Gastroesophageal sphincter (tissue), 4 donors: ENCODE data around the gene ASPG. TPM values are rescaled to one million over a fixed set of nuclear protein-coding genes. Genes with fewer than 3 reads are reported as not detected.
A peak's percentile ranks its signal among the peaks of the same experiment; 100 is the strongest.

Experiments used
- ATAC-seq: fragments of 150-250 bp; one replicate; pipeline ENCODE4 v1.9.1; 2016; ENCODE audit warnings: mild to moderate bottlenecking, moderate library complexity
- H3K27ac ChIP-seq, 4 donors: fragments of 200-600 bp; sonication (generic) in 3 of 4; 1 replicate in 3 of 4; 2 replicates in 1 of 4; pipeline ENCODE4 v1.5.1; 2016 to 2019
- H3K27me3 ChIP-seq: fragments of 200-600 bp; sonication (generic); one replicate; pipeline ENCODE4 v1.5.1; 2019
- H3K36me3 ChIP-seq, 2 donors: fragments of 200-600 bp; sonication (generic); one replicate each; pipeline ENCODE4 v1.5.1; 2019; ENCODE audit warnings: control low read depth in 1 of 2
- H3K4me1 ChIP-seq, 3 donors: fragments of 200-600 bp; sonication (generic); 1 replicate in 2 of 3; 2 replicates in 1 of 3; pipeline ENCODE4 v1.5.1; 2016 to 2019; ENCODE audit warnings: control low read depth in 2 of 3
- H3K4me3 ChIP-seq, 2 donors: fragments of 200-600 bp; sonication (generic); one replicate each; pipeline ENCODE4 v1.5.1; 2019; ENCODE audit warnings: mild to moderate bottlenecking in 1 of 2, moderate library complexity in 1 of 2
- H3K9me3 ChIP-seq, 3 donors: fragments of 200-600 bp; sonication (generic); one replicate each; pipeline ENCODE4 v1.5.1; 2017 to 2019; ENCODE audit warnings: control low read depth in 2 of 3
- CTCF ChIP-seq, 4 experiments: fragments of 200-600 bp in 2 of 4; fragments of 450-650 bp in 2 of 4; sonication (generic) in 1 of 4; IDR thresholded peaks; one replicate each; pipeline ENCODE4 v1.5.1; 2017 to 2019; ENCODE audit warnings: antibody characterized with exemption in 4 of 4, mild to moderate bottlenecking in 2 of 4, moderate library complexity in 2 of 4
- EP300 ChIP-seq: sonication (generic); formaldehyde crosslinking; IDR thresholded peaks from one replicate; pipeline ENCODE4 v1.6.1; 2017; ENCODE audit warnings: antibody characterized with exemption, mild to moderate bottlenecking
- POLR2A ChIP-seq, 2 donors: fragments of 450-650 bp; IDR thresholded peaks; one replicate each; pipeline ENCODE4 v1.6.1; 2017; ENCODE audit warnings: antibody characterized with exemption in 2 of 2, mild to moderate bottlenecking in 2 of 2, moderate library complexity in 1 of 2
- POLR2AphosphoS5 ChIP-seq: sonication (generic); formaldehyde crosslinking; IDR thresholded peaks from one replicate; pipeline ENCODE4 v1.6.1; 2017; ENCODE audit warnings: antibody characterized with exemption
- WGBS, 2 donors: methylation state at CpG; one replicate each; pipeline ENCODE4 v1.1.5; 2018; ENCODE audit warnings: low coverage in 1 of 2; 5-methylcytosine and 5-hydroxymethylcytosine counted together
- total RNA-seq, 4 donors: library from RNA; depleted of rRNA; stranded (reverse); fragments of >200 nt; gene quantifications; one replicate each; pipeline ENCODE4 v1.1.0, GENCODE V29; 2016

ASPG gene
- total RNA-seq, 4 donors from 2014 or later, result 0.13 to 1.1 TPM; not detected in 2

GRCh38 chr14:104048758-104049507 lies 36.6 kb upstream of the ASPG start:
- H3K36me3 ChIP-seq, result no peaks in the 10 kb centered on the region
- H3K27ac ChIP-seq, result peak overlapping the region in 2 of 4 donors; percentile 61 to 71
- peaks cover 0 to 7% (median 0%) of the 10 kb centered on the region in 3 donors for H3K4me1 ChIP-seq
- TF ChIP-seq POLR2AphosphoS5 (peak; percentile 61), POLR2A (IDR thresholded peaks at IDR 0.05) (no peak)
- 78 to 83% methylated on average over 1 to 2 of the region's 2 CpGs for WGBS, 2 donors
- H3K27me3 ChIP-seq, result no peaks in the 10 kb centered on the region
- ATAC-seq, result peak; percentile 68
- no peaks in the 10 kb centered on the region for H3K9me3 ChIP-seq
- H3K4me3 ChIP-seq, result no peak overlapping the region

GRCh38 chr14:104049576-104050240 lies 35.8 kb upstream of the ASPG start:
- H3K27ac ChIP-seq, result no peak overlapping the region
- peaks cover 0 to 7% (median 0%) of the 10 kb centered on the region in 3 donors for H3K4me1 ChIP-seq
- H3K4me3 ChIP-seq, result no peak overlapping the region
- H3K27me3 ChIP-seq, result peaks cover 7% of the 10 kb centered on the region
- H3K36me3 ChIP-seq, result no peaks in the 10 kb centered on the region
- ATAC-seq, result peak; percentile 16
- H3K9me3 ChIP-seq, result no peaks in the 10 kb centered on the region
- TF ChIP-seq EP300, result no peak
- no peak for TF ChIP-seq CTCF (IDR thresholded peaks at IDR 0.05)
- no peak for TF ChIP-seq POLR2A (IDR thresholded peaks at IDR 0.05)
- TF ChIP-seq POLR2AphosphoS5, result no peak
- 53 to 60% methylated on average over 5 to 6 of the region's 9 CpGs for WGBS, 2 donors

- Histone ChIP-seq H3K9me3 (no peaks in the 10 kb centered on the region), H3K4me3 (no peak overlapping the region), H3K36me3 (no peaks in the 10 kb centered on the region), H3K4me1 (peaks cover 0 to 7% (median 0%) of the 10 kb centered on the region in 3 donors), H3K27me3 (peaks cover 10% of the 10 kb centered on the region), H3K27ac (no peak overlapping the region)
- ATAC-seq, result no peak
- WGBS, 2 donors, result 83 to 85% methylated on average over 3 to 5 of the region's 5 CpGs
- TF ChIP-seq POLR2A (IDR thresholded peaks at IDR 0.05), result no peak
Observed at GRCh38 chr14:104051092-104051813, 34.2 kb upstream of the ASPG start.

GRCh38 chr14:104054222-104054905 lies 31.1 kb upstream of the ASPG start:
- TF ChIP-seq POLR2A (IDR thresholded peaks at IDR 0.05) (no peak), POLR2AphosphoS5 (no peak), CTCF (IDR thresholded peaks at IDR 0.05) (no peak), EP300 (no peak)
- Histone ChIP-seq H3K36me3 (no peaks in the 10 kb centered on the region), H3K9me3 (no peaks in the 10 kb centered on the region), H3K27ac (no peak overlapping the region), H3K4me3 (no peak overlapping the region), H3K27me3 (peaks cover 10% of the 10 kb centered on the region), H3K4me1 (no peaks in the 10 kb centered on the region)
- 70 to 91% methylated on average over 2 to 8 of the region's 16 CpGs for WGBS, 2 donors
- no peak for ATAC-seq

- no peaks in the 10 kb centered on the region for H3K36me3 ChIP-seq
- H3K27ac ChIP-seq, result no peak overlapping the region
- H3K9me3 ChIP-seq, result peaks cover 0 to 19% (median 0%) of the 10 kb centered on the region in 3 donors
- no peak for ATAC-seq
- H3K27me3 ChIP-seq, result peaks cover 29% of the 10 kb centered on the region
- 92 to 100% methylated on average over 1 of the region's 1 CpG for WGBS, 2 donors
- H3K4me1 ChIP-seq, result no peaks in the 10 kb centered on the region
- H3K4me3 ChIP-seq, result no peak overlapping the region
- no peak for TF ChIP-seq EP300
- TF ChIP-seq POLR2AphosphoS5, result no peak
- no peak for TF ChIP-seq POLR2A (IDR thresholded peaks at IDR 0.05)
- no peak for TF ChIP-seq CTCF (IDR thresholded peaks at IDR 0.05)
Observed at GRCh38 chr14:104062281-104062680, 23.2 kb upstream of the ASPG start.
